K562 (cell line): ENCODE results near the gene BHLHE23. TPM values are rescaled to one million over a fixed set of nuclear protein-coding genes. Genes with fewer than 3 reads are reported as not detected.

Experiments used
- ATAC-seq: fragments of 200-7000 bp; cut with Tn5 transposase; 3 replicates; pipeline ENCODE4 v1.9.1; 2020; ENCODE audit warnings: moderate library complexity
- BruUV-seq: library from RNA; stranded (reverse); fragments of 400-500 nt; replicated peaks from 2 replicates; lab custom pipeline; 2021; lab: Mats Ljungman, UMichigan
- CTCF ChIA-PET: fragments of 300-600 bp; formaldehyde crosslinking; extraction: SDS; loops from one replicate; lab custom pipeline; 2021; ENCODE audit warnings: low intra/inter-chr PET ratio; lab: Yijun Ruan, JAX
- POLR2A ChIA-PET: fragments of 300-600, 350-650 bp; sonication (Branson Sonifier 250); formaldehyde crosslinking; extraction: SDS; loops from one replicate; lab custom pipeline; 2021; ENCODE audit warnings: antibody characterized with exemption, inconsistent platforms; lab: Yijun Ruan, JAX
- DNase-seq, 4 experiments: peaks; one replicate each; pipeline versions ENCODE4 v3.0.0 to v3.0.0-alpha.2; 2011 to 2018; ENCODE audit warnings: low spot score in 3 of 4, mixed read lengths in 3 of 4; ENCODE audit errors: extremely low read depth in 1 of 4
- FAIRE-seq: peaks from 2 replicates; lab custom pipeline; 2011; peaks lifted over from hg19 to GRCh38; lab: Jason Lieb, UNC
- H2AFZ ChIP-seq: 2 replicates; pipeline ENCODE4 v1.6.0; 2011; ENCODE audit warnings: low read depth, low read length, control low read depth, inconsistent platforms
- H3K27ac ChIP-seq: fragments of 200-600 bp; 3 replicates; pipeline ENCODE4 v1.8.0; 2011; ENCODE audit warnings: low read depth, mild to moderate bottlenecking, control low read depth, inconsistent platforms, low read length, moderate library complexity, mixed read lengths; ENCODE audit errors: extremely low read depth
- H3K27me3 ChIP-seq, 2 experiments: fragments of 300-600 bp in 1 of 2; 2 replicates in 1 of 2; 3 replicates in 1 of 2; pipeline versions ENCODE4 v1.6.0 to v1.8.0; 2011; ENCODE audit warnings: inconsistent platforms in 2 of 2, low read length in 2 of 2, mild to moderate bottlenecking in 1 of 2, mixed read lengths in 1 of 2, moderate library complexity in 1 of 2; ENCODE audit not compliant: control insufficient read depth in 2 of 2, insufficient read depth in 2 of 2
- H3K36me3 ChIP-seq: fragments of 300-600 bp; 3 replicates; pipeline ENCODE4 v1.8.0; 2011; ENCODE audit warnings: mild to moderate bottlenecking, low read length, inconsistent platforms; ENCODE audit not compliant: control insufficient read depth, insufficient read depth
- H3K4me1 ChIP-seq, 2 experiments: fragments of 200-600 bp in 1 of 2; replicated peaks in 1 of 2; 2 replicates in 1 of 2; 3 replicates in 1 of 2; pipeline versions ENCODE4 v1.5.1 to v1.8.0; 2011; ENCODE audit warnings: inconsistent platforms in 2 of 2, low read length in 2 of 2, mild to moderate bottlenecking in 1 of 2, mixed read lengths in 1 of 2, moderate library complexity in 1 of 2; ENCODE audit not compliant: control insufficient read depth in 2 of 2, insufficient read depth in 2 of 2
- H3K4me2 ChIP-seq: 2 replicates; pipeline ENCODE4 v1.6.1; 2011; ENCODE audit warnings: low read length, control low read depth, inconsistent platforms, mixed read lengths; ENCODE audit not compliant: insufficient read depth
- H3K4me3 ChIP-seq: fragments of 200-600 bp; sonication (generic), shearing (Covaris generic); 2 replicates; pipeline ENCODE4 v1.5.1; 2016; ENCODE audit warnings: control low read depth, inconsistent platforms
- H3K79me2 ChIP-seq: fragments of 200-600 bp; 3 replicates; pipeline ENCODE4 v1.8.0; 2011; ENCODE audit warnings: low read length, inconsistent platforms; ENCODE audit not compliant: control insufficient read depth, insufficient read depth
- H3K9ac ChIP-seq, 2 experiments: 2 replicates each; pipeline versions ENCODE4 v1.6.0 to v1.6.1; 2011; ENCODE audit warnings: low read depth in 2 of 2, low read length in 2 of 2, control low read depth in 1 of 2, inconsistent platforms in 1 of 2, mild to moderate bottlenecking in 1 of 2, mixed read lengths in 1 of 2; ENCODE audit not compliant: insufficient read depth in 1 of 2
- H3K9me1 ChIP-seq: one replicate; pipeline ENCODE4 v1.6.0; 2011; ENCODE audit warnings: inconsistent platforms, mild to moderate bottlenecking, low read length, moderate library complexity; ENCODE audit not compliant: control insufficient read depth, insufficient read depth
- H3K9me3 ChIP-seq: replicated peaks from 2 replicates; pipeline ENCODE4 v1.5.1; 2011; ENCODE audit warnings: low read depth, low read length, inconsistent platforms; ENCODE audit not compliant: control insufficient read depth, insufficient read depth
- H4K20me1 ChIP-seq: replicated peaks from 2 replicates; pipeline ENCODE4 v1.6.1; 2011; ENCODE audit warnings: low read length, inconsistent platforms, mixed read lengths; ENCODE audit not compliant: control insufficient read depth, insufficient read depth
- CBX8 ChIP-seq: fragments of 200-600 bp; sonication (generic); IDR thresholded peaks from 2 replicates; pipeline ENCODE4 v1.6.1; 2012; ENCODE audit warnings: borderline replicate concordance, mixed run types, low read depth, mild to moderate bottlenecking, moderate library complexity, mixed read lengths, low read length, control low read depth, inconsistent platforms; ENCODE audit not compliant: poor library complexity, severe bottlenecking; ENCODE audit errors: extremely low read depth
- WGBS: fragments of 100-300 bp; shearing (Covaris generic); methylation state at CpG from one replicate; pipeline ENCODE4 v1.1.6; 2016; ENCODE audit warnings: low coverage, mixed read lengths; ENCODE audit not compliant: insufficient coverage; ENCODE audit errors: missing lambda C conversion rate; 5-methylcytosine and 5-hydroxymethylcytosine counted together
- in situ Hi-C: fragments of 300-500 bp; cut with MboI; formaldehyde crosslinking; loops from 4 replicates; pipeline ENCODE4 v1.15.0; 2018; ENCODE audit warnings: inconsistent platforms, mixed read lengths
- intact Hi-C: fragments of 100-400 bp; cut with micrococcal nuclease; formaldehyde crosslinking; loops from 2 replicates; pipeline ENCODE4 v1.14.2; 2022
- polyA plus RNA-seq, 8 experiments: library from polyadenylated mRNA; depleted of rRNA in 4 of 8; stranded (reverse) in 5 of 8; unstranded in 3 of 8; fragments of >200 nt; fragmentation: Nextera tagmentation in 2 of 8; fragmentation: Illumina TruSeq in 1 of 8; extraction: Ambion mirVana in 2 of 8; extraction: Trizol in 1 of 8; gene quantifications; 2 replicates each; pipeline versions ENCODE4 v1.2.1 to v1.2.3, GENCODE V29; 2011 to 2014; ENCODE audit warnings: inconsistent platforms in 1 of 8, missing spikeins in 1 of 8
- total RNA-seq, 7 experiments: library from RNA; depleted of rRNA in 6 of 7; stranded (reverse); fragments of >200 nt in 6 of 7; fragmentation: Illumina TruSeq in 2 of 7; extraction: Trizol in 2 of 7; gene quantifications; 2 replicates each; pipeline versions ENCODE4 v1.2.1 to v1.2.3, GENCODE V29; 2011 to 2021; ENCODE audit warnings: low replicate concordance in 1 of 7
- TF ChIP-seq, protein P1 (sequence below): fragments of 450-650 bp; IDR thresholded peaks from 2 replicates; pipeline ENCODE4 v1.6.1; 2016; ENCODE audit warnings: mild to moderate bottlenecking, moderate library complexity

The BHLHE23 gene
- total and polyA plus RNA-seq, 9 of the 15 experiments (the other 6 are each of a cell fraction or from before 2014, with no cell fraction given) = not detected

GRCh38 chr20:63024573-63025392, 18.0 kb upstream of the BHLHE23 start:
- Histone ChIP-seq H3K4me2 (no peak overlapping the region), H3K9me1 (no peaks in the 10 kb centered on the region), H3K27ac (no peak overlapping the region), H3K4me3 (no peak overlapping the region), H3K36me3 (no peaks in the 10 kb centered on the region), H4K20me1 (peaks cover 9% of the 10 kb centered on the region; the same call in 1 of the 2 replicates), H3K9ac (no peak overlapping the region), H3K27me3 (peaks cover 76 to 89% of the 10 kb centered on the region in 2 experiments), H3K9me3 (no peaks in the 10 kb centered on the region), H2AFZ (no peak overlapping the region), H3K79me2 (no peaks in the 10 kb centered on the region), H3K4me1 (peaks cover 0 to 19% of the 10 kb centered on the region in 2 experiments; a peak in 2 of 5 replicates)
- in situ Hi-C loops (no loop called here), intact Hi-C loops (no loop called here)
- TF ChIP-seq, protein P1, sequence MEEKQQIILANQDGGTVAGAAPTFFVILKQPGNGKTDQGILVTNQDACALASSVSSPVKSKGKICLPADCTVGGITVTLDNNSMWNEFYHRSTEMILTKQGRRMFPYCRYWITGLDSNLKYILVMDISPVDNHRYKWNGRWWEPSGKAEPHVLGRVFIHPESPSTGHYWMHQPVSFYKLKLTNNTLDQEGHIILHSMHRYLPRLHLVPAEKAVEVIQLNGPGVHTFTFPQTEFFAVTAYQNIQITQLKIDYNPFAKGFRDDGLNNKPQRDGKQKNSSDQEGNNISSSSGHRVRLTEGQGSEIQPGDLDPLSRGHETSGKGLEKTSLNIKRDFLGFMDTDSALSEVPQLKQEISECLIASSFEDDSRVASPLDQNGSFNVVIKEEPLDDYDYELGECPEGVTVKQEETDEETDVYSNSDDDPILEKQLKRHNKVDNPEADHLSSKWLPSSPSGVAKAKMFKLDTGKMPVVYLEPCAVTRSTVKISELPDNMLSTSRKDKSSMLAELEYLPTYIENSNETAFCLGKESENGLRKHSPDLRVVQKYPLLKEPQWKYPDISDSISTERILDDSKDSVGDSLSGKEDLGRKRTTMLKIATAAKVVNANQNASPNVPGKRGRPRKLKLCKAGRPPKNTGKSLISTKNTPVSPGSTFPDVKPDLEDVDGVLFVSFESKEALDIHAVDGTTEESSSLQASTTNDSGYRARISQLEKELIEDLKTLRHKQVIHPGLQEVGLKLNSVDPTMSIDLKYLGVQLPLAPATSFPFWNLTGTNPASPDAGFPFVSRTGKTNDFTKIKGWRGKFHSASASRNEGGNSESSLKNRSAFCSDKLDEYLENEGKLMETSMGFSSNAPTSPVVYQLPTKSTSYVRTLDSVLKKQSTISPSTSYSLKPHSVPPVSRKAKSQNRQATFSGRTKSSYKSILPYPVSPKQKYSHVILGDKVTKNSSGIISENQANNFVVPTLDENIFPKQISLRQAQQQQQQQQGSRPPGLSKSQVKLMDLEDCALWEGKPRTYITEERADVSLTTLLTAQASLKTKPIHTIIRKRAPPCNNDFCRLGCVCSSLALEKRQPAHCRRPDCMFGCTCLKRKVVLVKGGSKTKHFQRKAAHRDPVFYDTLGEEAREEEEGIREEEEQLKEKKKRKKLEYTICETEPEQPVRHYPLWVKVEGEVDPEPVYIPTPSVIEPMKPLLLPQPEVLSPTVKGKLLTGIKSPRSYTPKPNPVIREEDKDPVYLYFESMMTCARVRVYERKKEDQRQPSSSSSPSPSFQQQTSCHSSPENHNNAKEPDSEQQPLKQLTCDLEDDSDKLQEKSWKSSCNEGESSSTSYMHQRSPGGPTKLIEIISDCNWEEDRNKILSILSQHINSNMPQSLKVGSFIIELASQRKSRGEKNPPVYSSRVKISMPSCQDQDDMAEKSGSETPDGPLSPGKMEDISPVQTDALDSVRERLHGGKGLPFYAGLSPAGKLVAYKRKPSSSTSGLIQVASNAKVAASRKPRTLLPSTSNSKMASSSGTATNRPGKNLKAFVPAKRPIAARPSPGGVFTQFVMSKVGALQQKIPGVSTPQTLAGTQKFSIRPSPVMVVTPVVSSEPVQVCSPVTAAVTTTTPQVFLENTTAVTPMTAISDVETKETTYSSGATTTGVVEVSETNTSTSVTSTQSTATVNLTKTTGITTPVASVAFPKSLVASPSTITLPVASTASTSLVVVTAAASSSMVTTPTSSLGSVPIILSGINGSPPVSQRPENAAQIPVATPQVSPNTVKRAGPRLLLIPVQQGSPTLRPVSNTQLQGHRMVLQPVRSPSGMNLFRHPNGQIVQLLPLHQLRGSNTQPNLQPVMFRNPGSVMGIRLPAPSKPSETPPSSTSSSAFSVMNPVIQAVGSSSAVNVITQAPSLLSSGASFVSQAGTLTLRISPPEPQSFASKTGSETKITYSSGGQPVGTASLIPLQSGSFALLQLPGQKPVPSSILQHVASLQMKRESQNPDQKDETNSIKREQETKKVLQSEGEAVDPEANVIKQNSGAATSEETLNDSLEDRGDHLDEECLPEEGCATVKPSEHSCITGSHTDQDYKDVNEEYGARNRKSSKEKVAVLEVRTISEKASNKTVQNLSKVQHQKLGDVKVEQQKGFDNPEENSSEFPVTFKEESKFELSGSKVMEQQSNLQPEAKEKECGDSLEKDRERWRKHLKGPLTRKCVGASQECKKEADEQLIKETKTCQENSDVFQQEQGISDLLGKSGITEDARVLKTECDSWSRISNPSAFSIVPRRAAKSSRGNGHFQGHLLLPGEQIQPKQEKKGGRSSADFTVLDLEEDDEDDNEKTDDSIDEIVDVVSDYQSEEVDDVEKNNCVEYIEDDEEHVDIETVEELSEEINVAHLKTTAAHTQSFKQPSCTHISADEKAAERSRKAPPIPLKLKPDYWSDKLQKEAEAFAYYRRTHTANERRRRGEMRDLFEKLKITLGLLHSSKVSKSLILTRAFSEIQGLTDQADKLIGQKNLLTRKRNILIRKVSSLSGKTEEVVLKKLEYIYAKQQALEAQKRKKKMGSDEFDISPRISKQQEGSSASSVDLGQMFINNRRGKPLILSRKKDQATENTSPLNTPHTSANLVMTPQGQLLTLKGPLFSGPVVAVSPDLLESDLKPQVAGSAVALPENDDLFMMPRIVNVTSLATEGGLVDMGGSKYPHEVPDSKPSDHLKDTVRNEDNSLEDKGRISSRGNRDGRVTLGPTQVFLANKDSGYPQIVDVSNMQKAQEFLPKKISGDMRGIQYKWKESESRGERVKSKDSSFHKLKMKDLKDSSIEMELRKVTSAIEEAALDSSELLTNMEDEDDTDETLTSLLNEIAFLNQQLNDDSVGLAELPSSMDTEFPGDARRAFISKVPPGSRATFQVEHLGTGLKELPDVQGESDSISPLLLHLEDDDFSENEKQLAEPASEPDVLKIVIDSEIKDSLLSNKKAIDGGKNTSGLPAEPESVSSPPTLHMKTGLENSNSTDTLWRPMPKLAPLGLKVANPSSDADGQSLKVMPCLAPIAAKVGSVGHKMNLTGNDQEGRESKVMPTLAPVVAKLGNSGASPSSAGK = no peak
- peak; percentile 70 for TF ChIP-seq CBX8
- BruUV-seq = no TSS peak
- FAIRE-seq (no peak), ATAC-seq (no peak), DNase-seq (no peak)
- WGBS = 2% methylated on average over 27 of the region's 28 CpGs
- ChIA-PET CTCF (no interaction called here), POLR2A (interaction anchor here (0.7 kb wide), 1 partner anchor 15 kb away, joined by 3 read pairs; no protein-coding TSS in a partner anchor)
